Activated CD4-positive, alpha-beta T cell treated with anti-CD3 and anti-CD28 coated beads for 4 hours (primary cell): ENCODE results near the gene SLC6A9.

ENCODE experiments used
- DNase-seq, 2 donors: peaks; one replicate each; pipeline ENCODE4 v3.0.0-alpha.2; 2020

The SLC6A9 gene

GRCh38 chr1:44031252-44032169 lies at the start of gene SLC6A9:
TSS of gene SLC6A9 (minus strand) at chr1:44031462. CDS start at chr1:44024277, 7,185 bp downstream.
- peak; percentile 52 to 53 for DNase-seq

DNA sequence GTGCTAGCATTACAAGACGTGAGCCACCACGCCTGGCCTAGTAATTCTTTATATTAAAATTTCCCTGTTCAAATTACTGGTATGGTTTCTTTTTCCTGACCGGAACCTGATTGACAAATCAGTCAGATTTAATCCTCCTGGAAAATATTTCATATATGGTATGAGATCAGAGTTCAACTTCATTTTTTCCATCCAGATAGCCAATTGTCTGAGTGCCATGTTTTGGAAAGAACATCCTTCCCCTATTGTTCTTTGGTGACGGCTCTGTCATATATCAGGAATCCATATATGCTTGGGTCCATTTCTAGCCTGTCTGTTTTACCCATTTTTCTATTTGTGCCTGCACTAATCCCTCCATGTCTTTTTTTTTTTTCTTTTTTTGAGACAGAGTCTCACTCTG lies 48.3 kb upstream of the SLC6A9 start:
- DNase-seq: no peak

DNA sequence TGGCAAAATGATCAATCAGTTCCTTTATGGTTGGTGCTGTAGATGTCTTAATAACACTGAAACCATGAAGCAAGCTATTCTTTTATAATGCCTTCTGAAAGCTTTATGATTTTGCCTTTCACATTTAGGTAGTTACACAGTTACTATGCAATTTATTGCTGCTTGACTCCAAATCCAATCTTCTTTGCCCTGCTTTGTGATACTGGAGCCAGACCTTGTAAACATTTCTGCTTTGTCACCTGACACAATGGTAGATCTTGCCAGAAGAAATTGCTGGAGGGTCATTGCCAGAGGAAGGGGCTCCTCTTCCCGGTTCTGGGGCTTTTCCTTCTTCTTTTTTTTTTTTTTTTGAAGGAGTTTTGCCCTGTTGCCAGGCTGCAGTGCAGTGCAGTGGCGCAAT lies 46.8 kb upstream of the SLC6A9 start:
- DNase-seq: no peak

GRCh38 chr1:44077421-44077820 lies 46.2 kb upstream of the SLC6A9 start:
- no peak for DNase-seq

DNA sequence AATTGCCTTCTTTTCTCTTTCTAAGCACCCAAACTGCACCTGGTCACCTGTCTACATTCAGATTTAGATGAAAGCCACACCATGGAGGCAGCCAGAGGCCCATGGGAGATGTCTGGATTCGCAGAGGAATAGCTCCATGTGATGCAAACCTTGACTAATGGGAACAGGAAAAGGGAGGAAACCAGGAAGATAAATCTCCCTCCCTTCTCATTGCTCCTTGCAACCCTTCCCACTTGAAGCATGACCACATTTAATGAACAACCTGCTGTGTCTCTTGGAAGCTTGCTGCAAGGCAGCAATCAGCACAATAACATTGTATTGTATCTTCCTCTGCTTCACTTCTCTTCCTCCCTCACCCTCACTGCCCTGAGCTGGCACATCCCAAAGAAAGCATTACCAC lies 44.8 kb upstream of the SLC6A9 start:
- no peak for DNase-seq

- no peak for DNase-seq
Observed at GRCh38 chr1:44074415-44074814, 43.2 kb upstream of the SLC6A9 start.

DNA sequence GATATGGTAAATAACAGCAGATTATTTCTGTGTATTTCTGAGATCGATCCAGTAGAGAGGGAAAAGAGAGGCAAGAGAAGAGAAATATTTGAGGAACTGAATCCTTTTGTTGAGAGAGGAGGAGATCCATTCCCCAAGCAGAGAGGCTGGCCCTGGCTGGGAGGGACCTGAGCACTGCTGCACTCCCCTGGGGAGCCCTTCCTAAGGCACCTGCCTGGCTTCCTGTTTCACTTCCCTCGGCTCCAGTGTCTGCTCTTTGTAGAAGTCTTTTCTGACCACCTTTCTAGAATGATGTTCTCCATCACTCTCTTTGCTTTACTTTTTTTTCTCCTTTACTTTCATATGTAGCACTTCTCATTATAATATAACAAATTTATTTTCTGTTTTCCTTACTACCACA lies 42.3 kb upstream of the SLC6A9 start:
- no peak for DNase-seq

GRCh38 chr1:44072821-44073220 lies 41.6 kb upstream of the SLC6A9 start:
- no peak for DNase-seq

DNA sequence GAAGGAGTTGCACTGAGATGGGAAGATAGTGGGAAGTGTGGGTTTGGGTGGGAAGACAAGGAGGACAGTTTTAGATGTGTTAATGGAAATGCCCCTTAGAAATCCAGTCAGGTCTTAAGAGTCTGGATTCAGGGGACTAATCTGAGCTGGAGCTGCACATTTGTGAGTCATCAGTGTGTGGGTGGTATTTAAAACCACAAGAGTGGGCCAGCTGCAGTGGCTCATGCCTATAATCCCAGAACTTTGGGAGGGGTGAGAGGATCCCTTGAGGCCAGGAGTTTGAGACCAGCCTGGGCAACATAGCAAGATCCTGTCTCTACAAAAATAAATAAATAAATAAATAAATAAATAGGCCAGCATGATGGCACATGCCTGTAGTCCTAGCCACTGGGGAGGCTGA lies 40.9 kb upstream of the SLC6A9 start:
- DNase-seq: no peak

GRCh38 chr1:44071461-44071860 lies 40.2 kb upstream of the SLC6A9 start:
- DNase-seq: no peak

- no peak for DNase-seq
Observed at GRCh38 chr1:44068442-44068921, 37.2 kb upstream of the SLC6A9 start.

- DNase-seq: no peak
Observed at GRCh38 chr1:44067266-44068250, 36.3 kb upstream of the SLC6A9 start.

DNA sequence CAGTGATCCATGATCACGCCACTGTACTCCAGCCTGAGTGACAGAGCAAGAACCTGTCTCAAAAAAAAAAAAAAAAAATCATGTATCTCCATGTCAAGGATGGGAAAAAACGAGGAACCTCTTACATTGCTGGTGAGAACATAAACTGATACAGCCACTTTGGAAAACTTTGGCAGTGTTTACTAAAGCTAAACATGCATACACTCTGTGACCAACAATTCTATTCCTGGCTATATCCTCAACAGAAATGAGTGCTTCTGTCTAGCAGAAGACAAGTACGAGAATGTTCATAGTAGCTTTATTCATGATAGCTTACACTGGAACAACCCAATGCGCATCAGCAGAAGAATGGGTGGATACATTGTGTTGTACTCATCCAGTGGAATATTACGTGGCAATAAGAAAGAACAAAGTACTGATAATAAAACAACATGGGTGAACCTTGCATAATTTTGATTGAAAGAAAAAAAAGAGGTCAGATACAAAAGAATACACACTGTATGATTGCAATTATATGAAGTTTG lies 31.5 kb upstream of the SLC6A9 start:
- DNase-seq: no peak

GRCh38 chr1:44061857-44062256 lies 30.6 kb upstream of the SLC6A9 start:
- no peak for DNase-seq

- DNase-seq: no peak
Observed at GRCh38 chr1:44060830-44061267, 29.6 kb upstream of the SLC6A9 start.

DNA sequence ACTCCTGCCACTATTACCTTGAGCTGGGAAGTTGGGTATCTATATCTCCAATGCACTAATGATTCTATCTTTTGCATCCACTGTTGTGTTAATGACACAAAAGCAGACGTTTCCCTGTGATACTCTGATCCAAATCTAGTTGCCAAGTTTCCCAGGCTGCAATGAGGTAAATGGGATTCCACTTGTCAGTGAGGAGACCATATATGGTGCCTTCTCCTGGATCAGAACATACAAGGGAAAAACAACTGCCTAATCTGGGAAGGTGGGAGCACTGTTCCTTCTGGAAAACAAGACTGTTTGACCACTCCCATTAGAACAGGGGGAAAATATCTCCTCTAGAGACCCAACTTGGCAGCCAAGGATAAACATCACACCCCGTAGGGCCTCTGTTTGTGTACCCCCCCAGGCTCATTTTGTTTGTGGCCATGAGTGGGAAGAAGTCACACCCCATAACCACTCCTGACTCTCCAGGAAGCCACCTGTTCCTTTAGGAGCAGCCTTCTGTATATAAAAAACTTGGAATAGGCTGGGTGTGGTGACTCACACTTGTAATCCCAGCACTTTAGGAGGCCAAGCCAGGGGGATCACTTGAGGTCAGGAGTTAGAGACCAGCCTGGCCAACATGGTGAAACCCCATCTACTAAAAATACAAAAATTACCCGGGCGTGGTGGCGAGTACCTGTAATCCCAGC lies 28.5 kb upstream of the SLC6A9 start:
- no peak for DNase-seq

DNA sequence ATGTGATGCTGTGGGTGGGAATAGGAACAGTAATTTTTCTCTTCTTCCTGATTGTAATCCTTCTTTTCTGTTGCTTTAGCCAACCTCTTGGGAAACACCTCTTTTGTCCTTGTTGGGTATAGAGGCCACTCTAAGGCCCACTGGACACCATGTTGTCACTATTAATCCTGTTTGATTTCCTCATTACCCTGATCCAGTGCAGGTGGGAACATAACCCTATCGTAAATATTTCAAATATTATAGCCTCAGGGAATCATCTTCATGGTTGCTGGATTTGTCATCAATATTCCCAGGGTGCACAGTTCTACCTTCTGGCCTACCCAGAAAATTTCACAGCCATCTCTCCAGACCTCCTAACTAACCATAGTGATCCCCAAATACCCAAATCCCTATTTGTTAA lies 27.9 kb upstream of the SLC6A9 start:
- no peak for DNase-seq

DNA sequence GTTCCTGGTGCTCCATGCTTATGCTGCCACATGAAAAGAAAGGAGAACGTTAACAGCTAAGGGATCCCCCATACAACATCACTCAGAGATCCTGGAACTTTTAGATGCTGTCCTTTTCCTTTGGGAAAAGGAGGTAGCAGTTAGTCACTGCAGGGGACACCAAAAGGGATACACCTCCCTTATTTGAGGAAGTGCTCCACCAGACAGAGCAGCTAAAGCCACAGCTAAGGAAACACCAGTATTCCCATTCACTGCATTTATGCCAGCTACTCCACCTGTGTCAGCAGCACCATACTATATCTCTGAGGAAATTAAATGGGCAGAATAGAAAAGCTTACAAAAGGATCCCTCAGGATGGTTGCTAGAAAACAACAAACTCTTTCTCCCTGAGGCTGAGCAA lies 26.0 kb upstream of the SLC6A9 start:
- no peak for DNase-seq

DNA sequence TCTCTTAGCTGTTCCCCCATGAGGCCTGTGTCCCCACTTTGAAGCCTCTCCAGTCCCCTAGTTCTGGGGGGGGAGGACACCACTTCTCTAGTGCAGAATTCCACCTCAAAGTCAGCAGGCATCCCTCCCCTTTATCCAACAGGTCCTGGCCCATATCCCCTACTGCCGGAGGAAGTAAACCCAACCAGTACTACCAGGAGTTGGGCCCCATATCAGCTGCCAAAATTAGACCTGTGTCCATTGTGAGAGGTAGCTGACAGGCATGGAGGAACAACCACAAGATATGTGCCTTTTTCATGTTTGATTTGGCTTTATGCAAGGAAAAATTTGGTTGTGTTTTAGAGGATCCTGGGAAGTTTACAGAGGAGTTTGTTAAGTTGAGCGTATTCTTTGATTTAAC lies 22.1 kb upstream of the SLC6A9 start:
- DNase-seq: no peak

DNA sequence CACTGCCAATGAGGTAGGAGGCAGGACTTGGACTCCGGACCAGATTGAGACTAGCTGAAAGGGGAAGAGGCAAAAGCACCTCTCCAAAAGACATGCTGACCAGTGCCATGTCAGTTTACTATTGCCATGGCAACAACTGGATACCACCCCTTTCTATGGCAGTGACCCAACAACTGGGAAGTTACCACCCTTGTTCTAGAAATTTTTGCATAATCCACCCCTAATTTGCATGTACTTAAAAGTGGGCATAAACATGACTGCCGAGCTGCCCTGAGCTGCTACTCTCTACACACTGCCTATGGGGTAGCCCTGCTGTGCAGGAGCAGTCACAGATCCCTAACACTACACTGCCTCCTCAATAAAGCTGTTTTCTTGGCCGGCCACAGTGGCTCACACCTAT lies 19.0 kb upstream of the SLC6A9 start:
- DNase-seq: no peak

GRCh38 chr1:44049839-44050238 lies 18.6 kb upstream of the SLC6A9 start:
- no peak for DNase-seq

DNA sequence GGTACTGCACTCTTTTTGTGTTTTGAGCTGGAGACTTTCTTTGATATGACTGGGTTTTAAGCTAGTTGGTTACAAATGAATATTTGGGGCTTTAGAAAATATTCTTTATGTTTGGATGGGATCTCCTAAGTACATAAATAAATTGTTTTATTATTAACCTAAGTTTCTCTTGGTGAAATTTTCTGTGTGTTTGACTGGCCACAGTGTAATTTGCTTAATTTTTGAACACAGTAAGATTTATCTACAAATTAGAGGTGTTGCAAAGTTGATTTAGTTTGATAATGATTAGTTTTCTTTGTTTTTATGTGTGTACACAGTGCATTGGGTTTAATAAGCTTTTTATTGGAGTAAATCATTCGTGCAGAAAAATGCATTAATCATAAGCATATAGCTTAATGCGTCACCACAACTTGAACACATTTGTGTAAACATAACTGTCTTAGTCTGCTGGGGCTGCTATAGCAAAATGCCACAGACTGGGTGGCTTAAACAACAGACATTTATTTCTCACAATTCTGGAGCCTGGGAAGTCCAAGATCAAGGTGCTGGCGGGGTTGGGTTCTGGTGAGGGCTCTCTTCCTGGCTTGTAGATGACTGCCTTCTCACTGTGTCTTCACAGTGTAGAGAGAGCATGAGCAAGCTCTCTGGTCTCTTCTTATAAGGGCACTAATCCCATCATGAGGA lies 17.4 kb upstream of the SLC6A9 start:
- no peak for DNase-seq
